Measurements from ENCODE around the gene ZNF143.

DNA sequence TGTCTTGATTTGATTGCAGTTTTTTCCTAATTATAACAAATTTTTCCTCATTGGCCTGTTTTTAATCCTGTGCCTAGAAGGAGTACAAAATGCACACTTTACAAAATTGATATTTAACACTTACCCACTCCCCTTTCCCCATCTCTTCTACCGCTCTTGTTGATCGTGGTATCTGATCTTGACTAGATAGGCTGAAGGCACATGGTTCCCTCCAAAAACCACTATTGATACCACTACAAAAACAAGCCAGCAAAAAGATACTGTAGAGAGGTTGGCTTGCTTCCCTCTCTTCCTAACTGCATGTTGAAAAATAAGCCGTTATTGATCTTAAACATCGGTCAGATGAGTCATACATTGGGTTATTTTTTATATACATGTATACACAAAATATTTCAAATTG lies 14.6 kb upstream of the ZNF143 start:
- TF ChIP-seq, protein P1, sequence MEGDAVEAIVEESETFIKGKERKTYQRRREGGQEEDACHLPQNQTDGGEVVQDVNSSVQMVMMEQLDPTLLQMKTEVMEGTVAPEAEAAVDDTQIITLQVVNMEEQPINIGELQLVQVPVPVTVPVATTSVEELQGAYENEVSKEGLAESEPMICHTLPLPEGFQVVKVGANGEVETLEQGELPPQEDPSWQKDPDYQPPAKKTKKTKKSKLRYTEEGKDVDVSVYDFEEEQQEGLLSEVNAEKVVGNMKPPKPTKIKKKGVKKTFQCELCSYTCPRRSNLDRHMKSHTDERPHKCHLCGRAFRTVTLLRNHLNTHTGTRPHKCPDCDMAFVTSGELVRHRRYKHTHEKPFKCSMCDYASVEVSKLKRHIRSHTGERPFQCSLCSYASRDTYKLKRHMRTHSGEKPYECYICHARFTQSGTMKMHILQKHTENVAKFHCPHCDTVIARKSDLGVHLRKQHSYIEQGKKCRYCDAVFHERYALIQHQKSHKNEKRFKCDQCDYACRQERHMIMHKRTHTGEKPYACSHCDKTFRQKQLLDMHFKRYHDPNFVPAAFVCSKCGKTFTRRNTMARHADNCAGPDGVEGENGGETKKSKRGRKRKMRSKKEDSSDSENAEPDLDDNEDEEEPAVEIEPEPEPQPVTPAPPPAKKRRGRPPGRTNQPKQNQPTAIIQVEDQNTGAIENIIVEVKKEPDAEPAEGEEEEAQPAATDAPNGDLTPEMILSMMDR (IDR thresholded peaks at IDR 0.05), result no peak
- TF ChIP-seq POLR2A (IDR thresholded peaks at IDR 0.05), result no peak

Data from lower leg skin (tissue), 3 donors.